ENCODE results near the gene MAP4K3.
"Not testable (repeated sequence)": the region's sequence is repeated elsewhere in the genome, so short reads cannot be mapped to it uniquely, and the experiment has no call there.

Gene MAP4K3

DNA sequence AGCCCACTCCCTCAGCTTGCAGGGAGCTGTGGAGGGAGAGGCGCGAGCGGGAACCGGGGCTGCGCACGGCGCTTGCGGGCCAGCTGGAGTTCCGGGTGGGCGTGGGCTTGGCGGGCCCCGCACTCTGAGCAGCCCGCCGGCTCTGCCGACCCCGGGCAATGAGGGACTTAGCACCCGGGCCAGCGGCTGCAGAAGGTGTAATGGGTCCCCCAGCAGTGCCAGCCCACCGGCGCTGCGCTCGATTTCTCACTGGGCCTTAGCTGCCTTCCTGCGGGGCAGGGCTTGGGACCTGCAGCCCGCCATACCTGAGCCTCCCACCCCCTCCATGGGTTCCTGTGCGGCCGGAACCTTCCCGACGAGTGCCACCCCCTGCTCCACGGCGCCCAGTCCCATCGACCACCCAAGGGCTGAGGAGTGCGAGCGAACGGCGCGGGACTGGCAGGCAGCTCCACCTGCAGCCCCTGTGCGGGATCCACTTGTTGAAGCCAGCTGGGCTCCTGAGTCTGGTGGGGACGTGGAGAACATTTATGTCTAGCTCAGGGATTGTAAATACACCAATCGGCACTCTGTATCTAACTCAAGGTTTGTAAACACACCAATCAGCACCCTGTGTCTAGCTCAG is 192.7 kb downstream of the MAP4K3 start:
- DNase-seq = not testable (repeated sequence)

DNA sequence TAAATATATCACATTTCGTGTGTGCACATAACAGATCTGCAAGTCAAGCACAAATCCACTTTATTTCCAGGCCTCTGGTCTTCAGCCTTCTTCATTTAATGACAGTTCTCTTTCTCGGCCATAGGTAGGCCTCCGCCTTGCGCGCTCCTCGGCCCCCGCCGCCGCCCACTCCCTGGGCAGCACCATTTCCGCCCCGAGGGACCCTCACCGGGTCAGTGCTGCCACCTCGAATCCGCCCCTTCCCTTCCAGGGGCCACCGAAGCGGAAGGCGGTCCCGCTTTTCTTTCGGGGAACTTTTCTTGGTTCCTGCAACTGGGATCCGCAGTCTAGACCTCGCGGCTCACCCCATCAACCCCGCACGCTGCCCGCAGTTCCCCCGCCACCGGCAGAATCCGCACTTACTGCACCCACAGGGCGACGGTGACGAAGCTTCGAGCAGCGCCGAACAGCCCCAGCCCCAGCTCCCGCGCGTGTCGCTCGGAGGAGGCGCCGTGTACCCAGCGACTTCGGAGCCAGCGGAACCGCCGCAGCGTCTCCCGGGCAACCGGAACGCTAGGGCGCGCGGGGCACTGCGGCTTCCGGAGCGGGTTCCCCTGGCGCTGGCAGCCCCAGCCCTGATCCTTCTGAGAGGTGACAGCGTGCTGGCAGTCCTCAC is 193.5 kb downstream of the MAP4K3 start, which contains the start of gene CDKL4:
TSS of gene CDKL4 (minus strand) at position 502 of the 655 bp plus-strand sequence.
- DNase-seq = peak in 4 of 58 donors; percentile 2 to 16 (median 7)

DNA sequence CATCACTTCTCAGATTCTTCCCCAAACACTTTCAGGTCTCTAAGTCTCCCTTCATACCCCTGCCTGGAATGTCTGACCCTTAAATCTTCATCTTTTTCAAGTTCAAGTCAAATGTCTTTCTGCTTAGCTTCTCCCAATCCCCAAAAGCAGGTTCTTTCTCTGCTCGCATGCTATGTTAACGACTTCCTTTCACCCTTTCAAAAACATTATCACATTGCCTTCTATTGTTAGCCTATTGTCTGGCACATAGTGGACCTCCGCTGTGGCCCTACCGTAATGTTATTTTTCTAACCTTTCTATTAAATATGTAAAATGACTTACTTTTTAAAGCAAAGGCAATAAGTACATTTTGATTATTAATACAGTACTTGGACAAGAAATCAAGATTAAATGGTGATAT is 195.5 kb downstream of the MAP4K3 start:
- DNase-seq = no peak

GRCh38 chr2:39240758-39241157 is 196.3 kb downstream of the MAP4K3 start:
- no peak for DNase-seq

DNA sequence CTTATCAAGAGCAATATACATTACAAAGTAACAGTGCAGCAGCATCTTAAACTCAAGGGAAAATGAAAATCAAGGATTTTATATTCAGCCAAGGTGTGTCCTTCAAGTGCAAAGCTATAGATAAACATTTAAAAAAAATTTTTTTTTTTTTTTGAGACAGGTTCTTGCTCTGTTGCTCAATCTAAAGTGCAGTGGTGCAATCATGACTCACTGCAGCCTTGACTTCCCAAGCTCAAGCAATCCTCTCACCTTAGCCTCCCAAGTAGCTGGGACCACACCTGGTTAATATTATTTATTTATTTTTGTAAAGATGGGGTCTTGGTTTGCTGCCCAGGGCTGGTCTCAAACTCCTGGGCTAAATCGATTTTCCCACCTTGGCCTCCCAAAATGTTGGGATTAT is 202.3 kb downstream of the MAP4K3 start:
- no peak for DNase-seq

DNA sequence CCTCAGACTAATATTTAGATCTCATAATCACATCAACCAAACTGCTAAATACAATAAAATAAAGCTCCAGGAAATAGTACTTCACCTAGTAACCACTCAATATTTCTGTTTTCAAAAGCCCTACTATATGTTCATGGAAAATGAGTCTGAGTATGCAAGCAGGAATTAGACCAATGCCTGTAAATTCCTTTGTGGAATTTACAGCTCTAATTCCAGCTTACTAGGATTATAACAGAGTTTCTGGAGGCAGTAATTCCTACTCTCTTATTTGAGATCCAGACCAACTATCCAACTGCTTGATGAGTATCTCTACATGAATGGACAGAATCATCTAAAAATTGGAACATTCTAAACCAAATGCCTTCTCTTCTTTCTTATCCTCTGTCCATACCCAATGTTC is 204.9 kb downstream of the MAP4K3 start:
- no peak for DNase-seq

- peak in 1 of 58 donors; percentile 28 for DNase-seq
Measured at GRCh38 chr2:39228413-39229209, 208.5 kb downstream of the MAP4K3 start.

DNA sequence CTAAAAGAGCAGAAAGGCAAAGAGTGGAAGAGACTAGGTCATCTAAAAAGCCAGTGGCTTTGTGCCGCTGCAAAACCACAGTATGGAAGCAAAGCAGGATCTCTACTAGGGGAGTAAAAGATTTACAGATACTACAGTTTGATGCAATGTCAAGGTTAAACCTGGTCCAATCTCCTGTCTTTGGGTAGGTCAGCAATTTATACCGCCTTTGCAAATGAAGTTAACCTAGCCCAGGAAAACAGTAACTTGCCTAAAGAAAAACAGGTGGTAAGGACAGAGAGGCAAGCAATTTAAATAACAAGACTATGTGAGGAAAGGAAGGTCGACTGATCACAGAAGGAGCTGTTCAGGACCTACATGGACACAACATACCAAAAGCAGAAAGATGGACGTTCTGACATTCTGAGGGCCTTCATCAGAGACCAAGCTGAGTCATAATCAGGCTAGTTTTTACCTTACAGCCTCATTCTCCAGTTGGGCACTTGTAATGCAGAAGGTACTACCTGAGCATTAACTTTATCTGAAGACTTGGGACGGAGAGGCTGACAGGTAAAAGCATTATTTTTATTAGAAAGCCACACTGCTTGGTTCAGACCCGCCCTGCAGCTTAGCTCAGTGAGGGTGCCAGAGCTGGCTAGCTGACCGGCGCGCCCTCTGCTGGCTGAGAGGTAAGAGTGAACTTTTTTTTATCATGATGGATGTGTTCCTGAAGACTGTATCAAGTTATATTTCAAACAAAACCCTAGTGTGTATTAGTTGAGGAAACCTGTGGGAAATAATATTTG is 209.3 kb downstream of the MAP4K3 start:
- DNase-seq = peak in 56 of 58 donors; percentile 3 to 88 (median 54)

DNA sequence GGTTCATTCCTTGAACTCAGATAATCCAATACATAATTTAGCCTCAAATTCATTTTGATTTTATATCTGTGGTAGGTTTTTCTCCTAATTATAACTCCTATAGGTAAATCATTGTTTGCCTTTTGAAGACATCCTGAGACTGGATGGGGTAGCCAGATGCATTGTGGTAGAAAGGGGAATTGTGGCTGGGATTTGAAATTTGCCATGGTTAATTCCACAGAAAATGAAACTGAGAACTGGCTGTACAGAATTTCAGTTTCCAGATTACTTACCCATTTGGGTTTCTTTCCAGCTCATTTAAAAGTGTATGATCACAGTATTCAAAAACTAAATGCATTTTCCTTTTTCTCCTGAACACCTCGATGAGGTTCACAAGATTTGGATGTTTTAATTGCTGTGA is 211.5 kb downstream of the MAP4K3 start:
- no peak for DNase-seq

GRCh38 chr2:39223909-39224308 is 213.2 kb downstream of the MAP4K3 start:
- no peak for DNase-seq

DNA sequence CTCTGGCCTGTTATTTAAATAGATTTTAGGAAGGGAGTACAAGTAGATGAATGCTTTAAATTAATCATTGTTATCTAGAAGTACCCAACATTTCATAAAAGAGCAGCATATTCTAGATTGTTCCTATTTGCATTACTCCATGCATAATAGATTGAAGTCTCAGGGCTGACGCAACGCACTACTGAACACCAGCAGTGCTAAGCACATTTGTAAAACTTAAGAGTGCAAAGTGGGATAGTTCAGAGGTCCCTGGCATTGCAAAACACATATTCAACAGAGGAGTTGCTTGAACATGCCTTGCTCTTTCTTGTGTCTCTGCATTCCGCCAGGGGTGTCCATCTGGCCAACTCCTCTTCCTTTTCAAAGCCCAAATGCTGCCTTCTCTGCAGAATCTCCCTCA is 215.6 kb downstream of the MAP4K3 start:
- DNase-seq = no peak

GRCh38 chr2:39220136-39220535 is 216.9 kb downstream of the MAP4K3 start:
- DNase-seq = no peak

DNA sequence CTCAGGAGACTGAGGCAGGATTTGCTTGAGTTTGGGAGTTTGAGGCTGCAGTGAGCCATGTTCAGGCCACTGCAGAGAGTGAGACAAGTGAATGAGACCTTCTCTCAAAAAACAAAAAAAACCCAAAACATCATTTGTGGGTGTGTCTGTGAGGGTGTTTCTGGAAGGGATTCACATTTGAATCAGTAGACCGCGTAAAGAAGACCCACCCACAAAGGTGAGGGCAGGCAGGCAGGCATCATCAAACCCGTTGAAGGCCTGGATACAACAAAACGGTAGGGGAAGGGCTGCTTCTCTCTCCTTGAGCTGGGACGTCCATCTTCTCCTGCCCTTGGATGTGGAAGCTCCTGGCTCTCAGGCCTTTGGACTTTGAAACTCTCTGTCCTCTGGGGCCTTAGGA is 218.7 kb downstream of the MAP4K3 start:
- DNase-seq = no peak

- no peak for DNase-seq
Measured at GRCh38 chr2:39217192-39217550, 219.9 kb downstream of the MAP4K3 start.

DNA sequence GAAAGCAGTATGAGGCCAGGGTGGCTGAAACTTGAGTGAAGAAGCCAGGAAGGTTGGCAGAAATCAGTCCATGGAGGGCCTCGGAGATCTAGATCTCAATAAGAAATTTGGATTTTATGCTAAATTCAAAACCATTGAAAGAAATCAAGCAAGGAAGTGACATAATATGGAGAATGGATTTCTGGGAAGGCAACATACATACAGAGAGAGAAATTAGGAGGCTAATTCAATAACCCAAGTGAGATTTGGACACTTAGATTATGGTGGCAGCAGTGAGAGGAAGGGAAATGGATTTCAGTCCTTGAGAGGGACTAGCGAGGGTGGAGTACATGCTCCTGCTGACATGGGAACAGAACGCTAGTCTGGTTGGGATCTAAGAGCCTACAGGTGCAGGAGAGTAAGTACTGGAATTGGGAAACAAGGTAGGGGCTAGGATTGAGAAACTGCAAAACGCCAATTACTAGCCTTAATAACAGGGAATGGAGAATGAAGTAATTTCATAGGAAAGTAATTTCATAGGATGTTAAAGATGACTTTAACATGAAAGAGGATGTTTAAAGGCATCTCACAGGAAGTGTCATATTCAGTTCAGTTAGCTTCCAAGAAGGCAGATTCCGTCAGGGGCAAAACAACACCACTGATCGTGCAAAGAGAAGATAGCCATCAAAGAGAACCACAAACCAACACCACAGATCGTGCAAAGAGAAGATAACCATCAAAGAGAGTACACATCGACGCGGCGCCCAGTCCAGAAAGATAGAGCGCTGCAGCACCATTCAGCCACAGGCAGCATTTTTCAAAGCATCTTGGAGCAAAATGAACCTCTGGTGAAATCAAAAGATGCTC is 220.5 kb downstream of the MAP4K3 start:
- DNase-seq = no peak

DNA sequence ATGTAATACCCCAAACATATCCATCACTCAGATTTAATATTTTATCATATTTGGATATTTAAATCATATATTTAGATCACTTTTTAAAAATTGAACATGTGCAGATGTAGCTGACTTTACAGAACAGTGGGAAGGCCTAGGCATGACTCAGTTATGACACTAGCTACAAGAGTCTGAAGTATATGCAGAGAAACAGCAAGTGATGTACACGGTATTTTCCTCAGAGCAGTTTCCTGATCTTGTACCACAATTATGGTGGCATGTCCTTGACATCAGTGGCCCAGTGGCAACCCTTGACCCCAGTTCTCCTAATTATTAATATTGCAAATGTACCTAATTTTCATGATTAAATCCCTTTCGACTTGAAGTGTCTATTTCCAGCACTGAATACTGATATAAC is 221.5 kb downstream of the MAP4K3 start:
- peak in 1 of 58 donors; percentile 6 for DNase-seq

DNA sequence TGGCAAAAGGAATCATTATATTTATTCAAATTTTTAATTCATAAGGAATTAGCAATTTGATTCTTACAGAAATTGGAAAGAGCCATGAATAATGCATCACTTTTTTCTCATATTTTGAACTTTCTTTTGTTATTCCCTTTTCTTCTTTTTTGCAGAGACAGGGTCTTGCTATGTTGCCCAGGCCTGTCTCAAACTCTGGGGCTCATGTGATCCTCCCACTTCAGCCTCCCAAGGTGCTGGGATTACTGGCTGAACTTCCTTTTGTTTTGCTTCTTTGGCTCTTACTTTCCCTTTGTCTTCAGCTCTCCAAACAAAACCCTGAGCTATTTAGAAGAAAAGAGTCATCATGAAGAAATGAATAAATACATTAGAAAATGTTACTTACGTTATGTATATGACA is 224.1 kb downstream of the MAP4K3 start:
- DNase-seq = no peak

DNA sequence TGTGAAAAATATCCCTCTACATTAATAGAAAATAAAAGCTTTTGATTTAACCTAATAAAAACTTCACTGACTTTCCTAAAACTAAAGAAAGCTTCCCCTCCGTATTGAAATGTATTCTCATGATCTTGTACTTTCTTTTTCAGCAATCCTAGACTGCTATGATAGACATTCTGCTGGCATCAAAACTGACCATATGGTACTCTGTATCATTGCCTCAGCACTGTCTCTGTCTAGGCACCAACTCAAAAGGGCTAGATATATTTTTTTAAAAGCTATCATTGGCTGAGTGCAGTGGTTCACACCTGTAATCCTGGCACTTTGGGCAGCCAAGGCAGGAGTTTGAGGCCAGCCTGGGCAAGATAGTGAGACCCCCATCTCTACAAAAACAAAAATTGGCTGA is 226.2 kb downstream of the MAP4K3 start:
- DNase-seq = no peak

GRCh38 chr2:39203382-39203781 is 233.7 kb downstream of the MAP4K3 start:
- DNase-seq = no peak

DNA sequence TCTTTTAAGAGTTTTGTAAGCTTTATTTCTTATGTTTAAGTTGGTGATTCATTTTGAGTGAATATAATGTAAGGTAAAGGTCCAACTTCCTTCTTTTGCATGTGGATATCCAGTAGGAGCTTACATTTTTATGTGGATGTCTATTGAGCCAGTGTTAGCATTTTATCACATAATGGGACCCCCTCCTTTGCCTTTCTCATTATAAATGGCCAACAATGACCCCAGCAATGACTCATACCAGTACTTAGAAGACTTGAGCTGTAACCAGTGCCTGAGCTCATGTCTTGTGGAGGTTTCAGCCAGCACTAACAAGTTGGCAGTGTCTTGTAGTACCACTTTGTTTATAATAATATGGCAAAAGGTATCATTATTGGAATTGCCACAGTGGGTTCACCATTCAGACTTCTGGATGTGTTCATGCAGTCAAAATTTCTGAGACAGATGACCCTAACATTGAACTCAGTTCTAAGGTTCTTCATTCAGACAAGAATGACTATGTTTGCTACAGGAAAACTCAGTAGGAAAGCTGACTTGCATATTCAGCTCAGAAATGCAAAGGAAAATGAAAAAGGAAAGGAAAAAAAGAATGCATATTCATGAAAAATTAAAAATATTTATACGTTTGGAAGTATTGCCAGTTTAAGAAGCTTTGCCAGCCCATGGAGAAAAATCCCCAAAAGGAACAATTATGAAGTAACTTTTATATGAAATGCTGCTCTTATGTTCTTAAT is 234.3 kb downstream of the MAP4K3 start:
- DNase-seq = no peak
